ENCODE measurements around the gene TEX13A.

GRCh38 chrX:105219454-105220401 is 766 bp downstream of the TEX13A start:
- TF ChIP-seq HDGF (IDR thresholded peaks at IDR 0.05; ENCODE audit: borderline replicate concordance) (no peak), SP1 (IDR thresholded peaks at IDR 0.05) (no peak), PKNOX1 (IDR thresholded peaks at IDR 0.05) (no peak), BHLHE40 (IDR thresholded peaks at IDR 0.05; ENCODE audit: borderline replicate concordance) (no peak), L3MBTL2 (conservative IDR thresholded peaks at IDR 0.05) (no peak), FOXA1 (IDR thresholded peaks at IDR 0.05) (no peak), SUZ12 (IDR thresholded peaks at IDR 0.05) (no peak), LEF1 (IDR thresholded peaks at IDR 0.05; ENCODE audit: borderline replicate concordance) (no peak), FOXM1 (IDR thresholded peaks at IDR 0.05; ENCODE audit: borderline replicate concordance) (no peak), CTBP1 (IDR thresholded peaks at IDR 0.05; ENCODE audit: borderline replicate concordance) (no peak), ELF4 (IDR thresholded peaks at IDR 0.05) (no peak)
